RPMI7951 (cell line): Measurements from ENCODE around the gene ITPKA. TPM values are rescaled to one million over a fixed set of nuclear protein-coding genes. Genes with fewer than 3 reads are reported as not detected.

Experiments
- total RNA-seq: library from RNA; depleted of rRNA; stranded (reverse); fragments of >200 nt; shearing (Covaris generic); gene quantifications from 2 replicates; pipeline ENCODE4 v1.2.3, GENCODE V29; 2014; rRNA removed

ITPKA gene
- total RNA-seq, 1 experiment from 2014 or later = 13.2 TPM

Other genes with a start within 250 kb of the ITPKA start
- 64.2 and 92.3 TPM in 2 replicates for gene OIP5, start 161.3 kb upstream of the ITPKA start, total RNA-seq
- gene NUSAP1, start 161.0 kb upstream of the ITPKA start, total RNA-seq = 360 and 426 TPM in 2 replicates
- gene NDUFAF1, start 91.4 kb upstream of the ITPKA start, total RNA-seq = 27.4 and 28.9 TPM in 2 replicates
- gene RTF1, start 76.8 kb upstream of the ITPKA start, total RNA-seq = 24.1 and 25.1 TPM in 2 replicates
- 2.9 and 3.1 TPM in 2 replicates for gene LTK, start 20.0 kb downstream of the ITPKA start, total RNA-seq
- 23.8 and 41.9 TPM in 2 replicates for gene RPAP1, start 50.4 kb downstream of the ITPKA start, total RNA-seq
- 8.6 and 13.8 TPM in 2 replicates for gene TYRO3, start 65.3 kb downstream of the ITPKA start, total RNA-seq
- gene MGA, start 166.5 kb downstream of the ITPKA start, total RNA-seq = 19.5 and 24.2 TPM in 2 replicates